SK-N-MC (cell line): ENCODE measurements around the gene NR1D1.

ENCODE experiments used
- EZH2 ChIP-seq: fragments of 200-600 bp; sonication (generic); IDR thresholded peaks from one replicate; pipeline ENCODE4 v1.6.1; 2017; ENCODE audit warnings: antibody characterized with exemption
- FOXP2 ChIP-seq: optimal IDR thresholded peaks from 2 replicates; pipeline ENCODE3; 2011; ENCODE audit warnings: mild to moderate bottlenecking, moderate library complexity; ENCODE audit not compliant: insufficient read depth; ENCODE audit errors: extremely low read length, control extremely low read depth
- POLR2AphosphoS5 ChIP-seq: IDR thresholded peaks from 2 replicates; pipeline ENCODE4 v1.6.1; 2012; ENCODE audit warnings: mild to moderate bottlenecking, low read depth, low read length, borderline replicate concordance

GRCh38 chr17:40113907-40114245 is 13.5 kb upstream of the NR1D1 start:
- TF ChIP-seq EZH2 (no peak), POLR2AphosphoS5 (no peak), FOXP2 (no peak)
